Measurements from ENCODE around the gene EFEMP2. TPM values are rescaled to one million over a fixed set of nuclear protein-coding genes. Genes with fewer than 3 reads are reported as not detected.

The EFEMP2 gene
- total RNA-seq, 1 experiment from 2014 or later, result 26.2 TPM

DNA sequence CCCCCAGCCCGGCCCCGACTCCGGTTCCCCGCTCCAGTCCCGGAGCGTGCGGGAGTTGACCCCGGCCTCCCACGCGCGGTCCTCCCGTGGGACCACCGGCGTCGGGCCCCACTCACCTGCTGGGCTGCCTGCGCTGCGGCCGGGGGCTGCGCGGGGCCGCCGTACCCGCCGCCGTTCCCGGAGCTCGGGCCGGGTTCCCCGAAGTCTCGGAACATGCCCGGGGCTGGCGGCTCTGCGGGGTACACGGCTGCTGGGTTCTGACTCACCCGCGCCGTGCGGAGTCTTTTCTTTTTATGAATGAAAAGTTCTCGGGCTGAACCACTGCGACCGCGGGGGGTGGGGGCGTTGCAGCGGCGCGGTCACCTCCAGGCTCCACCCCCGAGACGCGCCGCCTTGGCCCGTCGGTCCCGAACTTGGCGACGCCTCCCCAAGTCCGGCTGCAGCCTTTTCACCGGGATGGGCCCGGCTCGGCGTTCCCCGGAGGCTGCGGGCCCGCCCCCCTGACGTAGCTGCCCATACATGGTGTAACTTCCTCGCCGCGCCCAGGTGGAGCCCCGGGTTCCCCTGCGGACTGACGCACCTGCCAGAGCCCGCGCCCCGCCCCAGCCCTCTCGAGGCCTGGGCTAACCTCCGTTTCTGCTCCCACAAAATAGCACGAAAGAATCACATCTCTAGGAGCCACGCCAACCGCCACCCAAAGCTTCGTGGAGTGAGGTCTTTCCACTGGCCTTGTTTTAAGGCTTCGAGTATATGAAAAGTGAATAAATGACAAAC, 27.7 kb upstream of the EFEMP2 start, which contains the start of gene FOSL1:
FOSL1 (minus strand) TSS at position 264 of the 774 bp plus-strand sequence; CDS start at position 215, 49 bp downstream.
- 0 out of 7 replicates have a peak within 1 kb of the TSS, but pooled peaks of 1 of the 3 experiments have one; percentile 14 for H3K27ac Mint-ChIP-seq
- H3K14ac ChIP-seq (ENCODE audit: insufficient read depth, low read length), result peak within 1 kb of the TSS; percentile 62; the same call in 1 of the 2 replicates
- peak within 1 kb of the TSS; percentile 78 to 80 for H3K4me3 Mint-ChIP-seq
- peak within 1 kb of the TSS; percentile 86 for H3K4me2 ChIP-seq (ENCODE audit: insufficient read depth, insufficient read length, low read length)
- H4K91ac ChIP-seq (ENCODE audit: insufficient read length, low read depth, low read length), result no peak within 1 kb of the TSS
- no peak within 1 kb of the TSS for H3K23ac ChIP-seq (ENCODE audit: insufficient read length, low read depth, low read length)
- H3K27ac ChIP-seq (ENCODE audit: insufficient read length, low read depth, low read length), result no peak within 1 kb of the TSS
- peaks cover 75% of the 10 kb centered on the region for H3K27me3 Mint-ChIP-seq (ENCODE audit: low read depth)
- H3K9ac ChIP-seq (ENCODE audit: extremely low read depth, insufficient read length, low read length), result no peak within 1 kb of the TSS
- no peaks in the 10 kb centered on the region; a peak in 1 of 5 replicates for H3K9me3 Mint-ChIP-seq
- H4K20me1 ChIP-seq (ENCODE audit: control insufficient read depth, insufficient read depth, insufficient read length), result no peaks in the 10 kb centered on the region
- no peak within 1 kb of the TSS for H4K5ac ChIP-seq (ENCODE audit: insufficient read length, low read depth, low read length)
- H2BK20ac ChIP-seq (ENCODE audit: low read depth, low read length, poor library complexity, severe bottlenecking), result no peak within 1 kb of the TSS
- peaks cover 0 to 20% (median 0%) of the 10 kb centered on the region in 3 experiments; a peak in 2 of 7 replicates for H3K36me3 Mint-ChIP-seq (ENCODE audit: insufficient read depth in 1 of 3, low read depth in 3 of 3)
- no peak within 1 kb of the TSS for H3K4ac ChIP-seq (ENCODE audit: low read depth, low read length)
- H2AK5ac ChIP-seq (ENCODE audit: insufficient read length, low read length), result no peak within 1 kb of the TSS
- H4K8ac ChIP-seq (replicated peaks; ENCODE audit: insufficient read length, low read depth, low read length), result no peak within 1 kb of the TSS
- peak; percentile 99 for DNase-seq
- peaks cover 17% of the 10 kb centered on the region; the same call in 1 of the 2 replicates for H3K27me3 ChIP-seq (ENCODE audit: insufficient read depth, low read length)
- H3K79me2 ChIP-seq (ENCODE audit: insufficient read depth, low read length), result no peaks in the 10 kb centered on the region
- no CpG with 5 or more reads among the region's 80 CpGs for WGBS (ENCODE audit: extremely low coverage, insufficient read length, low lambda C conversion rate)
- no peak within 1 kb of the TSS for H2BK12ac ChIP-seq (ENCODE audit: insufficient read length, low read depth, low read length)
- H3K23me2 ChIP-seq (ENCODE audit: insufficient read length, low read depth, low read length, poor library complexity, severe bottlenecking), result peaks cover 9% of the 10 kb centered on the region
- H2AFZ ChIP-seq (ENCODE audit: low read length), result no peak within 1 kb of the TSS
- no peak within 1 kb of the TSS for H2BK120ac ChIP-seq (ENCODE audit: low read depth, low read length, poor library complexity, severe bottlenecking)
- H3K4me1 ChIP-seq (ENCODE audit: insufficient read depth, low read length), result no peaks in the 10 kb centered on the region
- H2BK5ac ChIP-seq (ENCODE audit: insufficient read length, low read length), result no peak within 1 kb of the TSS
- peaks cover 14 to 17% of the 10 kb centered on the region in 2 experiments for H3K4me1 Mint-ChIP-seq
- no peak for TF ChIP-seq CTCF (conservative IDR thresholded peaks at IDR 0.05)
- H3T11ph ChIP-seq (ENCODE audit: low read length), result no peak within 1 kb of the TSS
- no peak within 1 kb of the TSS for H2BK15ac ChIP-seq (ENCODE audit: low read depth, low read length)
- no peak within 1 kb of the TSS for H3K56ac ChIP-seq (ENCODE audit: insufficient read length, low read depth, low read length)
- H3K79me1 ChIP-seq (ENCODE audit: insufficient read depth, low read depth, low read length, poor library complexity, severe bottlenecking), result no peaks in the 10 kb centered on the region
- no peaks in the 10 kb centered on the region for H3K9me3 ChIP-seq (ENCODE audit: control insufficient read depth, low read depth, low read length)
- H3K18ac ChIP-seq (ENCODE audit: insufficient read length, low read depth, low read length), result peak within 1 kb of the TSS; percentile 65

Data from H9 (cell line).